ENCODE measurements around the gene MRGPRE. TPM values are rescaled to one million over a fixed set of nuclear protein-coding genes. Genes with fewer than 3 reads are reported as not detected.

MRGPRE gene
- polyA plus RNA-seq, 1 experiment = not detected

DNA sequence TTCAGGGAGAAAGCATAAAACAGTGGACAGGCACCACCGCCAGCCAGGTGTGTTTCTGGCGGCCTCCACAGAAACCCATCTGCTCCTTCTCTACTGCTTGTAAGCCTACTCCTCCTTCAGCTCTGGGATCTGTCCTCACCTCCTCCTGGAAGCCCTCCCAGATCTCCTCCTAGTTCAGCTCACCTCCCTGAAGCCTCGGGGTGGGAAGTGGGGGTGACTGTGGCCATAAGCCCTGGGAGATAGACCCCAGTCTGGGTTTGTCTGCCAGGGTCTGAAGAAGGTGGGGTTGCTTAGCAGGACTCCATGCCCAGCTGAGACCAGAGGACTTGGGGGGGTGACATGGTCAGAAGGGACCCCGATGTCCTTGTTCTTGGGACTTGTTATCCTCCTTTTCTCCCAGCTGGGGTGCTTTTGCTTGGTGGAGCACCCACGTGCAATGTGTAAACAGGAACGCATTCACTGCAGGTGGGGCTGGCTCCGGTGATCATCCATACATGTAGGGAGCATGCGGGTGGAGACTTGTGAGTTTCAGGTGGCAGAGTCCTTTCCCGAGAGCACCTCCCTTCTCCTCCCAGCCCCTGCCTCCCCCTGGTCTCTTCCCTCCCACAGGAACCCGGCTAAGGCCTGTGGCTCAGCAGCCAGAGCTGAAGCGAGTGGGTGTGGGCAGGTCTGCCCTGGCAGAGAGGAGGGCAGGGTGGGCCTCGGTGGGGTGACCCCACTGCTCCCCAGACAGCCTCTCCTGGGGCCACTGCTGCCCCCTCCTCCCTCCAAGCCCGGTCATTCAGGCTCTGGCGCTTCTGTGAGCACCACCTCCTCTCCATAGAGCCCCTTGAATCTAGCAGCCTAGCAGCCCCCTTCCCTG lies 39.5 kb downstream of the MRGPRE start:
- TF ChIP-seq CTCF (IDR thresholded peaks at IDR 0.05; ENCODE audit: insufficient read depth, low read depth, low read length) = no peak

DNA sequence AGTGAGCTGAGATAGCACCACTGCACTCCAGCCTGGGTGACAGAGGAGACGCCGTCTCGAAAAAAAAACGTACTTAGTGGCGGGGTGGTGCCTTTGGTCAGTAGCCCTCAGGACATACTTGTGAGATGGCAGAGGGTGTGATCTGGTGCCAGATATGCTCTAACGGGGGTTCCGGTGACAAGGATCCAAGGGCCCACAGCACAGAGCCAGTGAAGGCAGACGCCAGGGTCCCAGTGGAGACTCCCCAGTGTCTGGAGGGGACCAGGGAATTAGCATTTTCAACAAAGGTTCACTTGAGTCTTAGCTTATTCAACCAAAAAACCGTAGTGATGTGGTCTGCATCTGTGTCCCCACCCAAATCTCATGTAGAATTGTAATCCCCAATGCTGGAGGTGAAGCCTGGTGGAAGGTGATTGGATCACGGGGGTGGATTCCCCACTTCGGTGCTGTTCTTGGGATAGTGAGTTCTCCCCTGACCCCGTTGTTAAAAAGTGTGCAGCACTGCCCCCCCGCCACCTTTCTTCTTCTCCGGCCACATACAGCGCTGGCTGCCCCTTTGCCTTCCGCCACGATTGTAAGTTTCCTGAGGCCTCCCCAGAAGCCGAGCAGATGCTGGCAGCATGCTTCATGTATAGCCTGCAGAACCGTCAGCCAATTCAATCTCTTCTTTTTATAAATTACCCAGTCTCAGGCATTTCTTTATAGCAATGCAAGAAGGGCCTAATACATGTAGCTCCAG lies 40.5 kb downstream of the MRGPRE start:
- Histone ChIP-seq H3K4me3 (ENCODE audit: low read depth, low read length) (no peak overlapping the region), H3K27me3 (ENCODE audit: control insufficient read depth, insufficient read depth, low read length) (peaks cover 6% of the 10 kb centered on the region), H3K36me3 (ENCODE audit: control insufficient read depth, insufficient read depth, low read length) (no peaks in the 10 kb centered on the region)
- DNase-seq (ENCODE audit: low read depth) = no peak
- CTCF ChIA-PET = interaction anchor here (1.0 kb wide), 1 partner anchor 16 kb away, joined by 3 read pairs; no protein-coding TSS in a partner anchor
- POLR2A ChIA-PET = no interaction called here
- TF ChIP-seq CTCF (IDR thresholded peaks at IDR 0.05; ENCODE audit: insufficient read depth, low read depth, low read length) = no peak

More for the DNA sequence above, 39.5 kb downstream of the MRGPRE start:
- no peak for DNase-seq (ENCODE audit: low read depth)
- H3K4me3 ChIP-seq (ENCODE audit: low read depth, low read length) = no peak overlapping the region
- peaks cover 6% of the 10 kb centered on the region for H3K27me3 ChIP-seq (ENCODE audit: control insufficient read depth, insufficient read depth, low read length)
- POLR2A ChIA-PET = no interaction called here
- CTCF ChIA-PET = interaction anchor here (1.0 kb wide), 1 partner anchor 15 kb away, joined by 3 read pairs; no protein-coding TSS in a partner anchor
- no peaks in the 10 kb centered on the region for H3K36me3 ChIP-seq (ENCODE audit: control insufficient read depth, insufficient read depth, low read length)

DNA sequence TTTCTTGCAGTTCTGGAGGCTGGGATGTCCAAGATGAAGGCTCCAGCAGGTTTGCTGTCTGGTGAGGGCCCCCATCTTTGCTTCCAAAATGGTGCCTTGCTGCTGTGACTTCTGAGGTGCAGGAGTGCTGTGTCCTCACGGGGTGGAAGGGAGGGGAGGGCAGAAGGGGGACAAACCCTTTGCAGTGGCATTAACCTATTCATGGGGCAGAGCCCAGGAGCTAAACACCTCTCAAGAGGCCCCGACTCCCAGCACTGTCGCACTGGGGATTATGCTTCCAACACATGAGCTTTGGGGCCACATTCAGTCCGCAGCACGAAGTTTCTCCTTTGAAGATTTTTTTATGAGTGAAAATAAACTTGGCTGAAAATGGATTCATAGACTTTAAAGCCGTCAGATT lies 41.6 kb downstream of the MRGPRE start:
- no peak for TF ChIP-seq CTCF (IDR thresholded peaks at IDR 0.05; ENCODE audit: insufficient read depth, low read depth, low read length)
- peaks cover 6% of the 10 kb centered on the region for H3K27me3 ChIP-seq (ENCODE audit: control insufficient read depth, insufficient read depth, low read length)
- CTCF ChIA-PET = no interaction called here

GRCh38 chr11:3189886-3190583 lies 42.2 kb downstream of the MRGPRE start:
- ChIA-PET CTCF (no interaction called here), POLR2A (no interaction called here)
- no peak for TF ChIP-seq CTCF (IDR thresholded peaks at IDR 0.05; ENCODE audit: insufficient read depth, low read depth, low read length)
- no peak for DNase-seq (ENCODE audit: low read depth)
- Histone ChIP-seq H3K27me3 (ENCODE audit: control insufficient read depth, insufficient read depth, low read length) (peaks cover 6% of the 10 kb centered on the region), H3K36me3 (ENCODE audit: control insufficient read depth, insufficient read depth, low read length) (no peaks in the 10 kb centered on the region), H3K4me3 (ENCODE audit: low read depth, low read length) (no peak overlapping the region)

More for the DNA sequence above, 41.6 kb downstream of the MRGPRE start:
- no peak overlapping the region for H3K4me3 ChIP-seq (ENCODE audit: low read depth, low read length)
- no peak for DNase-seq (ENCODE audit: low read depth)
- POLR2A ChIA-PET = no interaction called here
- no peaks in the 10 kb centered on the region for H3K36me3 ChIP-seq (ENCODE audit: control insufficient read depth, insufficient read depth, low read length)
